NCI-H2029 (cell line): Measurements from ENCODE around the gene DENND1B.

ENCODE experiments used
- DNase-seq: peaks from one replicate; lab custom pipeline; 2025; lab: John Stamatoyannopoulos, UW

DENND1B gene

GRCh38 chr1:197467881-197468280 is 307.4 kb downstream of the DENND1B start:
- no peak for DNase-seq

- DNase-seq: no peak
Measured at GRCh38 chr1:197466813-197467212, 308.5 kb downstream of the DENND1B start.

- no peak for DNase-seq
Measured at GRCh38 chr1:197465528-197466327, 309.6 kb downstream of the DENND1B start.

- no peak for DNase-seq
Measured at GRCh38 chr1:197464044-197464443, 311.2 kb downstream of the DENND1B start.

GRCh38 chr1:197463142-197463541 is 312.1 kb downstream of the DENND1B start:
- DNase-seq: peak; percentile 65

- DNase-seq: no peak
Measured at GRCh38 chr1:197462539-197462938, 312.7 kb downstream of the DENND1B start.
